HepG2 (cell line): ENCODE data around the gene CEP68. TPM values are rescaled to one million over a fixed set of nuclear protein-coding genes. Genes with fewer than 3 reads are reported as not detected.
A peak's percentile ranks its signal among the peaks of the same experiment; 100 is the strongest.

Experiments used
- ARNT2 ChIP-seq: sonication (generic); formaldehyde crosslinking; IDR thresholded peaks from 2 replicates; pipeline ENCODE4 v1.8.0; 2022; ENCODE audit warnings: mild to moderate bottlenecking, low read depth, missing genetic modification reagents, moderate library complexity
- ARNTL ChIP-seq: sonication (generic); formaldehyde crosslinking; IDR thresholded peaks from 2 replicates; pipeline ENCODE4 v1.4.0; 2020; ENCODE audit warnings: mild to moderate bottlenecking, missing genetic modification reagents
- DR1 ChIP-seq: sonication (generic); formaldehyde crosslinking; IDR thresholded peaks from 2 replicates; pipeline ENCODE4 v1.8.0; 2021; ENCODE audit warnings: mild to moderate bottlenecking, missing genetic modification reagents, inconsistent platforms
- ESRRA ChIP-seq: sonication (generic); formaldehyde crosslinking; IDR thresholded peaks from 2 replicates; pipeline ENCODE4 v1.5.1; 2020; ENCODE audit warnings: mild to moderate bottlenecking, low read depth, missing genetic modification reagents
- GTF2F1 ChIP-seq: fragments of 150-350 bp; IDR thresholded peaks from 2 replicates; pipeline ENCODE4 v1.6.1; 2014; ENCODE audit warnings: low read length
- HOXA9 ChIP-seq: sonication (generic); formaldehyde crosslinking; IDR thresholded peaks from 2 replicates; pipeline ENCODE4 v1.8.1; 2022; ENCODE audit warnings: missing genetic modification reagents, mild to moderate bottlenecking, moderate library complexity, borderline replicate concordance
- KMT2B ChIP-seq: IDR thresholded peaks from 2 replicates; pipeline ENCODE4 v1.6.1; 2016; ENCODE audit warnings: missing genetic modification reagents, missing compliant biosample characterization
- NCOA1 ChIP-seq: sonication (generic); formaldehyde crosslinking; IDR thresholded peaks from 2 replicates; pipeline ENCODE4 v1.9.0; 2021; ENCODE audit warnings: missing genetic modification reagents
- NFATC3 ChIP-seq: sonication (generic); formaldehyde crosslinking; IDR thresholded peaks from 2 replicates; pipeline ENCODE4 v1.5.1; 2020; ENCODE audit warnings: mild to moderate bottlenecking, missing genetic modification reagents
- NR2C2 ChIP-seq: sonication (generic); formaldehyde crosslinking; IDR thresholded peaks from 2 replicates; pipeline ENCODE4 v1.4.0; 2020; ENCODE audit warnings: missing genetic modification reagents, mild to moderate bottlenecking, moderate library complexity, borderline replicate concordance
- ONECUT2 ChIP-seq: sonication (generic); formaldehyde crosslinking; IDR thresholded peaks from 2 replicates; pipeline ENCODE4 v1.4.0; 2020; ENCODE audit warnings: missing genetic modification reagents
- SALL2 ChIP-seq: sonication (generic); formaldehyde crosslinking; IDR thresholded peaks from 2 replicates; pipeline ENCODE4 v1.8.1; 2023; ENCODE audit warnings: mild to moderate bottlenecking, missing genetic modification reagents, inconsistent platforms
- TAF15 ChIP-seq: fragments of 200-400 bp; formaldehyde crosslinking; IDR thresholded peaks from one replicate; pipeline ENCODE4 v1.6.1; 2018; ENCODE audit warnings: mild to moderate bottlenecking, low read depth, low read length; ENCODE audit not compliant: poor library complexity, severe bottlenecking
- TCF7L2 ChIP-seq: IDR thresholded peaks from 2 replicates; pipeline ENCODE4 v1.6.1; 2011; ENCODE audit warnings: mild to moderate bottlenecking, low read depth, low read length, moderate library complexity
- ZFP36L1 ChIP-seq: sonication (generic); formaldehyde crosslinking; IDR thresholded peaks from 2 replicates; pipeline ENCODE4 v1.8.0; 2022; ENCODE audit warnings: mild to moderate bottlenecking, missing genetic modification reagents, moderate library complexity
- ZMYM2 ChIP-seq: sonication (generic); formaldehyde crosslinking; IDR thresholded peaks from 2 replicates; pipeline ENCODE4 v1.8.0; 2022; ENCODE audit warnings: mild to moderate bottlenecking, missing genetic modification reagents
- ZNF17 ChIP-seq: sonication (generic); formaldehyde crosslinking; IDR thresholded peaks from 2 replicates; pipeline ENCODE4 v1.5.0; 2020; ENCODE audit warnings: mild to moderate bottlenecking, missing genetic modification reagents
- ZNF256 ChIP-seq: sonication (generic); formaldehyde crosslinking; conservative IDR thresholded peaks from 2 replicates; pipeline ENCODE4 v1.4.0; 2020; ENCODE audit warnings: missing genetic modification reagents
- ZNF382 ChIP-seq: sonication (generic); formaldehyde crosslinking; IDR thresholded peaks from 2 replicates; pipeline ENCODE4 v1.5.0; 2020; ENCODE audit warnings: missing genetic modification reagents, mild to moderate bottlenecking, borderline replicate concordance
- ZNF543 ChIP-seq: sonication (generic); formaldehyde crosslinking; IDR thresholded peaks from 2 replicates; pipeline ENCODE4 v1.4.0; 2020; ENCODE audit warnings: mild to moderate bottlenecking, missing genetic modification reagents
- polyA plus RNA-seq, 8 experiments: library from polyadenylated mRNA; depleted of rRNA in 3 of 8; stranded (reverse) in 7 of 8; unstranded in 1 of 8; fragments of >200 nt; fragmentation: Illumina TruSeq in 4 of 8; extraction: Trizol in 4 of 8; gene quantifications; 2 replicates each; pipeline versions ENCODE4 v1.2.1 to v1.2.3, GENCODE V29; 2011 to 2016; ENCODE audit warnings: low read depth in 4 of 8, missing spikeins in 1 of 8, mixed read lengths in 1 of 8; ENCODE audit not compliant: insufficient read depth in 1 of 8
- total RNA-seq, 5 experiments: library from RNA; depleted of rRNA; stranded (reverse); fragments of >200 nt; fragmentation: Illumina TruSeq; extraction: Trizol; gene quantifications; 2 replicates each; pipeline ENCODE4 v1.2.3, GENCODE V29; 2016; ENCODE audit warnings: low read depth in 1 of 5
- TF ChIP-seq, protein P1 (sequence below): sonication (generic); formaldehyde crosslinking; IDR thresholded peaks from 2 replicates; pipeline ENCODE4 v1.4.0; 2020; ENCODE audit warnings: missing genetic modification reagents
- TF ChIP-seq, protein P2 (sequence below): sonication (generic); formaldehyde crosslinking; IDR thresholded peaks from 2 replicates; pipeline ENCODE4 v1.5.0; 2020; ENCODE audit warnings: mild to moderate bottlenecking, missing genetic modification reagents
- TF ChIP-seq, protein P3 (sequence below): sonication (generic); formaldehyde crosslinking; IDR thresholded peaks from 2 replicates; pipeline ENCODE4 v1.5.1; 2020; ENCODE audit warnings: missing genetic modification reagents, mild to moderate bottlenecking, borderline replicate concordance

The CEP68 gene
- total and polyA plus RNA-seq, 2 of the 13 experiments (the other 11 are each of a cell fraction or from before 2014, with no cell fraction given), result 5.7 to 9.3 TPM

DNA sequence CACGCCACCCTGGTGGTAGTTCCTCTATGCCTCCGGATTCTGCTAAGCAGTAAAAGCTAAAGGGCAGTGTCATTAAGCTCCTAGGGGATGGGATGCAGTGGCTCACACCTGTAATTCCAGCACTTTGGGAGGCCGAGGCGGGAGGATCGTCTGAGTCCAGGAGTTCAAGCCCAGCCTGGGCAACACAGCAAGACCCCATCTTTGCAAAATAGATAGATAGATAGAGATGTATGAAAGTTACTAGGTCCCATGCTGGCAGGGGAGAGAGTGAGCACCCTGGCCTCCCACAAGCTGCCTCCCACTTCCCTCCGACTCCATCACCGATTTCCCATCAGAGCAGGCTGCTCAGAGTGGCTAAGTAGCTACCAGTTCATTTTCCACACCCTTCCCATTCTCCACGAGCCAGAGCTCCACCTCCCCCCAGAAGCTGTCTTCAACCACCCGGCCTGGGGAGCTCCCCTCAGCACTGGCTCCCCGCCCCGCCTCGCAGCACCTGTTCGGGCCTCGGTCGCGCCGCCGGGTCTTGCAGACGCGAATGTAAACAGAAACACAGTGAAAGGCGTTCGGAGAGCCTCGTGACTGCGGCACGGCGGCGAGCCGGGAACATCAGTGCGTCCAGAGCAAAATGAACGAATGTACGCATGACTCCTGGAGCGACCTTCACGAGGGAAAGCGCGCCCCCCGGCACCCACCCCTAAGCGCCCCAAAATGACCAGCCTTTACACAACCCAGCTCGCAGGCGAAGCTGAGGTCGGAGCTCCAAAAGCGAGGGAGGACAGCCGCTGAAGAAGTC is 598 bp upstream of the CEP68 start (continued):
- TF ChIP-seq, protein P1, sequence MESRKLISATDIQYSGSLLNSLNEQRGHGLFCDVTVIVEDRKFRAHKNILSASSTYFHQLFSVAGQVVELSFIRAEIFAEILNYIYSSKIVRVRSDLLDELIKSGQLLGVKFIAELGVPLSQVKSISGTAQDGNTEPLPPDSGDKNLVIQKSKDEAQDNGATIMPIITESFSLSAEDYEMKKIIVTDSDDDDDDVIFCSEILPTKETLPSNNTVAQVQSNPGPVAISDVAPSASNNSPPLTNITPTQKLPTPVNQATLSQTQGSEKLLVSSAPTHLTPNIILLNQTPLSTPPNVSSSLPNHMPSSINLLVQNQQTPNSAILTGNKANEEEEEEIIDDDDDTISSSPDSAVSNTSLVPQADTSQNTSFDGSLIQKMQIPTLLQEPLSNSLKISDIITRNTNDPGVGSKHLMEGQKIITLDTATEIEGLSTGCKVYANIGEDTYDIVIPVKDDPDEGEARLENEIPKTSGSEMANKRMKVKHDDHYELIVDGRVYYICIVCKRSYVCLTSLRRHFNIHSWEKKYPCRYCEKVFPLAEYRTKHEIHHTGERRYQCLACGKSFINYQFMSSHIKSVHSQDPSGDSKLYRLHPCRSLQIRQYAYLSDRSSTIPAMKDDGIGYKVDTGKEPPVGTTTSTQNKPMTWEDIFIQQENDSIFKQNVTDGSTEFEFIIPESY, result no peak
- TF ChIP-seq, protein P2, sequence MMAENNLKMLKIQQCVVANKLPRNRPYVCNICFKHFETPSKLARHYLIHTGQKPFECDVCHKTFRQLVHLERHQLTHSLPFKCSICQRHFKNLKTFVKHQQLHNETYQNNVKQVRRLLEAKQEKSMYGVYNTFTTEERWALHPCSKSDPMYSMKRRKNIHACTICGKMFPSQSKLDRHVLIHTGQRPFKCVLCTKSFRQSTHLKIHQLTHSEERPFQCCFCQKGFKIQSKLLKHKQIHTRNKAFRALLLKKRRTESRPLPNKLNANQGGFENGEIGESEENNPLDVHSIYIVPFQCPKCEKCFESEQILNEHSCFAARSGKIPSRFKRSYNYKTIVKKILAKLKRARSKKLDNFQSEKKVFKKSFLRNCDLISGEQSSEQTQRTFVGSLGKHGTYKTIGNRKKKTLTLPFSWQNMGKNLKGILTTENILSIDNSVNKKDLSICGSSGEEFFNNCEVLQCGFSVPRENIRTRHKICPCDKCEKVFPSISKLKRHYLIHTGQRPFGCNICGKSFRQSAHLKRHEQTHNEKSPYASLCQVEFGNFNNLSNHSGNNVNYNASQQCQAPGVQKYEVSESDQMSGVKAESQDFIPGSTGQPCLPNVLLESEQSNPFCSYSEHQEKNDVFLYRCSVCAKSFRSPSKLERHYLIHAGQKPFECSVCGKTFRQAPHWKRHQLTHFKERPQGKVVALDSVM, result peak; percentile 94
- peak; percentile 34; the same call in 1 of the 2 replicates for TF ChIP-seq ZNF543
- TF ChIP-seq, protein P3, sequence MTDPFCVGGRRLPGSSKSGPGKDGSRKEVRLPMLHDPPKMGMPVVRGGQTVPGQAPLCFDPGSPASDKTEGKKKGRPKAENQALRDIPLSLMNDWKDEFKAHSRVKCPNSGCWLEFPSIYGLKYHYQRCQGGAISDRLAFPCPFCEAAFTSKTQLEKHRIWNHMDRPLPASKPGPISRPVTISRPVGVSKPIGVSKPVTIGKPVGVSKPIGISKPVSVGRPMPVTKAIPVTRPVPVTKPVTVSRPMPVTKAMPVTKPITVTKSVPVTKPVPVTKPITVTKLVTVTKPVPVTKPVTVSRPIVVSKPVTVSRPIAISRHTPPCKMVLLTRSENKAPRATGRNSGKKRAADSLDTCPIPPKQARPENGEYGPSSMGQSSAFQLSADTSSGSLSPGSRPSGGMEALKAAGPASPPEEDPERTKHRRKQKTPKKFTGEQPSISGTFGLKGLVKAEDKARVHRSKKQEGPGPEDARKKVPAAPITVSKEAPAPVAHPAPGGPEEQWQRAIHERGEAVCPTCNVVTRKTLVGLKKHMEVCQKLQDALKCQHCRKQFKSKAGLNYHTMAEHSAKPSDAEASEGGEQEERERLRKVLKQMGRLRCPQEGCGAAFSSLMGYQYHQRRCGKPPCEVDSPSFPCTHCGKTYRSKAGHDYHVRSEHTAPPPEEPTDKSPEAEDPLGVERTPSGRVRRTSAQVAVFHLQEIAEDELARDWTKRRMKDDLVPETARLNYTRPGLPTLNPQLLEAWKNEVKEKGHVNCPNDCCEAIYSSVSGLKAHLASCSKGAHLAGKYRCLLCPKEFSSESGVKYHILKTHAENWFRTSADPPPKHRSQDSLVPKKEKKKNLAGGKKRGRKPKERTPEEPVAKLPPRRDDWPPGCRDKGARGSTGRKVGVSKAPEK (CRISPR knock-in tag), result 0 out of 2 replicates have a peak, but pooled peaks have one; percentile 65
- TF ChIP-seq ARNTL (CRISPR knock-in tag), result peak; percentile 20; the same call in 1 of the 2 replicates
- TF ChIP-seq ZNF382 (CRISPR knock-in tag), result no peak
- no peak for TF ChIP-seq GTF2F1
- peak; percentile 73; the same call in 1 of the 2 replicates for TF ChIP-seq ZMYM2 (CRISPR knock-in tag)
- no peak for TF ChIP-seq DR1
- no peak; the same call in 1 of the 2 replicates for TF ChIP-seq ESRRA (CRISPR knock-in tag)
- TF ChIP-seq ONECUT2 (CRISPR knock-in tag), result no peak
- peak; percentile 91; the same call in 1 of the 2 replicates for TF ChIP-seq ZFP36L1 (CRISPR knock-in tag)
- no peak for TF ChIP-seq KMT2B
- TF ChIP-seq TCF7L2, result no peak
- no peak; the same call in 1 of the 2 replicates for TF ChIP-seq SALL2 (CRISPR knock-in tag)
- peak; percentile 8 for TF ChIP-seq TAF15
- no peak for TF ChIP-seq ZNF256 (CRISPR knock-in tag)
- TF ChIP-seq ZNF17 (CRISPR knock-in tag), result no peak
- TF ChIP-seq NR2C2 (CRISPR knock-in tag), result no peak
- TF ChIP-seq NCOA1 (CRISPR knock-in tag), result no peak; the same call in 1 of the 2 replicates
- TF ChIP-seq ARNT2 (CRISPR knock-in tag), result no peak; the same call in 1 of the 2 replicates
- TF ChIP-seq NFATC3 (CRISPR knock-in tag), result peak; percentile 98
- TF ChIP-seq HOXA9 (CRISPR knock-in tag), result no peak; the same call in 1 of the 2 replicates
